ENCODE measurements around the gene NKD1. TPM values are rescaled to one million over a fixed set of nuclear protein-coding genes. Genes with fewer than 3 reads are reported as not detected.

The NKD1 gene
- total RNA-seq, 2 experiments from 2014 or later = 0.04 to 0.06 TPM

DNA sequence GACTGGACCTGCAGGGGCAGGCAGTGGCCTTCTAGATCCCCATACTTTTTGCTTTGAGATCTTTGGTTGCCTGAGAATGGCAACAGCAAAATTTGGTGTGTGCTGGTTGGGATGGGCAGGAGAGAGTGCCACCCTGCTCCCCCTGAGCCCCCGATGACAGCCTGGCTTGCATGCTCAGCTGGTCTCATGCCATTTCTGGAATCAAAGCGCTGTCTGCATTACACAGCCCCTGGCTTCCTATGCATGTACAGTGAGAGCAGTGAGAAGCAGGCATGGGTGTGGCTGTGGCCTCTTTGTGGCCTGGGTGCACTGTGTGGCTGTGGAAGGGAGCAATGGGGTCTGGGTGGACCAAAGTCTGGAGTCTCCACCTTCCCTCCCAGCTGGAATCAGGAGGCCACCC lies 47.7 kb downstream of the NKD1 start:
- no peaks in the 10 kb centered on the region for H3K36me3 ChIP-seq (ENCODE audit: insufficient read depth, low read length)
- BruUV-seq (replicated peaks) = no TSS peak
- intact Hi-C loops (cut with micrococcal nuclease; ENCODE audit: unreplicated experiment) = no loop called here
- no peaks in the 10 kb centered on the region for H3K4me1 ChIP-seq (ENCODE audit: insufficient read depth, low read length, poor library complexity, severe bottlenecking)
- no peaks in the 10 kb centered on the region for H3K9me3 ChIP-seq (ENCODE audit: low read length)
- DNase-seq (ENCODE audit: low spot score) = no peak
- TF ChIP-seq, protein P1, sequence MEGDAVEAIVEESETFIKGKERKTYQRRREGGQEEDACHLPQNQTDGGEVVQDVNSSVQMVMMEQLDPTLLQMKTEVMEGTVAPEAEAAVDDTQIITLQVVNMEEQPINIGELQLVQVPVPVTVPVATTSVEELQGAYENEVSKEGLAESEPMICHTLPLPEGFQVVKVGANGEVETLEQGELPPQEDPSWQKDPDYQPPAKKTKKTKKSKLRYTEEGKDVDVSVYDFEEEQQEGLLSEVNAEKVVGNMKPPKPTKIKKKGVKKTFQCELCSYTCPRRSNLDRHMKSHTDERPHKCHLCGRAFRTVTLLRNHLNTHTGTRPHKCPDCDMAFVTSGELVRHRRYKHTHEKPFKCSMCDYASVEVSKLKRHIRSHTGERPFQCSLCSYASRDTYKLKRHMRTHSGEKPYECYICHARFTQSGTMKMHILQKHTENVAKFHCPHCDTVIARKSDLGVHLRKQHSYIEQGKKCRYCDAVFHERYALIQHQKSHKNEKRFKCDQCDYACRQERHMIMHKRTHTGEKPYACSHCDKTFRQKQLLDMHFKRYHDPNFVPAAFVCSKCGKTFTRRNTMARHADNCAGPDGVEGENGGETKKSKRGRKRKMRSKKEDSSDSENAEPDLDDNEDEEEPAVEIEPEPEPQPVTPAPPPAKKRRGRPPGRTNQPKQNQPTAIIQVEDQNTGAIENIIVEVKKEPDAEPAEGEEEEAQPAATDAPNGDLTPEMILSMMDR (conservative IDR thresholded peaks at IDR 0.05; ENCODE audit: low read length) = no peak
- no peak for TF ChIP-seq EZH2phosphoT487 (IDR thresholded peaks at IDR 0.05; ENCODE audit: borderline replicate concordance, low read depth, low read length)
- no peak overlapping the region for H3K4me2 ChIP-seq (ENCODE audit: low read length)
- H3K4me3 ChIP-seq (ENCODE audit: low read depth, low read length, poor library complexity, severe bottlenecking) = no peak overlapping the region
- H3K9me2 ChIP-seq (ENCODE audit: insufficient read depth, low read length) = no peaks in the 10 kb centered on the region
- no peaks in the 10 kb centered on the region for H4K20me1 ChIP-seq (ENCODE audit: insufficient read depth, low read length)
- H2AFZ ChIP-seq (ENCODE audit: low read length) = no peak overlapping the region
- H3K79me2 ChIP-seq (ENCODE audit: insufficient read depth, low read depth, low read length) = no peaks in the 10 kb centered on the region
- ChIA-PET CTCF (ENCODE audit: unreplicated experiment) (interaction anchor here (0.5 kb wide), 1 partner anchor 151 kb away, joined by 4 read pairs; no protein-coding TSS in a partner anchor), POLR2A (no interaction called here)
- H3K27ac ChIP-seq (ENCODE audit: low read depth, low read length, poor library complexity, severe bottlenecking) = no peak overlapping the region

GRCh38 chr16:50596762-50597450 lies 48.7 kb downstream of the NKD1 start:
- Histone ChIP-seq H3K4me1 (ENCODE audit: insufficient read depth, low read length, poor library complexity, severe bottlenecking) (no peaks in the 10 kb centered on the region), H3K79me2 (ENCODE audit: insufficient read depth, low read depth, low read length) (no peaks in the 10 kb centered on the region), H3K4me3 (ENCODE audit: low read depth, low read length, poor library complexity, severe bottlenecking) (no peak overlapping the region), H3K4me2 (ENCODE audit: low read length) (no peak overlapping the region), H3K9me3 (ENCODE audit: low read length) (no peaks in the 10 kb centered on the region), H3K27ac (ENCODE audit: low read depth, low read length, poor library complexity, severe bottlenecking) (no peak overlapping the region), H2AFZ (ENCODE audit: low read length) (no peak overlapping the region), H4K20me1 (ENCODE audit: insufficient read depth, low read length) (no peaks in the 10 kb centered on the region), H3K9me2 (ENCODE audit: insufficient read depth, low read length) (no peaks in the 10 kb centered on the region), H3K36me3 (ENCODE audit: insufficient read depth, low read length) (no peaks in the 10 kb centered on the region)
- no peak for DNase-seq (ENCODE audit: low spot score)
- POLR2A ChIA-PET = no interaction called here
- no TSS peak for BruUV-seq (replicated peaks)
- CTCF ChIA-PET (ENCODE audit: unreplicated experiment) = no interaction called here
- intact Hi-C loops (cut with micrococcal nuclease; ENCODE audit: unreplicated experiment) = no loop called here
- no peak for TF ChIP-seq EZH2phosphoT487 (IDR thresholded peaks at IDR 0.05; ENCODE audit: borderline replicate concordance, low read depth, low read length)
- TF ChIP-seq, protein P1 (conservative IDR thresholded peaks at IDR 0.05; ENCODE audit: low read length) = no peak

- no peak overlapping the region for H3K4me3 ChIP-seq (ENCODE audit: low read depth, low read length, poor library complexity, severe bottlenecking)
- CTCF ChIA-PET (ENCODE audit: unreplicated experiment) = no interaction called here
- no peaks in the 10 kb centered on the region for H3K79me2 ChIP-seq (ENCODE audit: insufficient read depth, low read depth, low read length)
- BruUV-seq (replicated peaks) = no TSS peak
- H2AFZ ChIP-seq (ENCODE audit: low read length) = no peak overlapping the region
- TF ChIP-seq EZH2phosphoT487 (IDR thresholded peaks at IDR 0.05; ENCODE audit: borderline replicate concordance, low read depth, low read length) = no peak
- TF ChIP-seq, protein P1 (conservative IDR thresholded peaks at IDR 0.05; ENCODE audit: low read length) = no peak
- H3K4me2 ChIP-seq (ENCODE audit: low read length) = no peak overlapping the region
- intact Hi-C loops (cut with micrococcal nuclease; ENCODE audit: unreplicated experiment) = no loop called here
- H3K9me3 ChIP-seq (ENCODE audit: low read length) = no peaks in the 10 kb centered on the region
- H3K27ac ChIP-seq (ENCODE audit: low read depth, low read length, poor library complexity, severe bottlenecking) = no peak overlapping the region
- H3K4me1 ChIP-seq (ENCODE audit: insufficient read depth, low read length, poor library complexity, severe bottlenecking) = no peaks in the 10 kb centered on the region
- no peaks in the 10 kb centered on the region for H4K20me1 ChIP-seq (ENCODE audit: insufficient read depth, low read length)
- H3K9me2 ChIP-seq (ENCODE audit: insufficient read depth, low read length) = no peaks in the 10 kb centered on the region
- POLR2A ChIA-PET = no interaction called here
- DNase-seq (ENCODE audit: low spot score) = no peak
- H3K36me3 ChIP-seq (ENCODE audit: insufficient read depth, low read length) = no peaks in the 10 kb centered on the region
Observed at GRCh38 chr16:50597563-50598255, 49.5 kb downstream of the NKD1 start.
